SK-N-SH treated with all-trans-retinoic acid at 6 μM for 48 hours (cell line): Measurements from ENCODE around the gene ZNF765.

Experiments used
- ATAC-seq: fragments of 200-7000 bp; cut with Tn5 transposase; 3 replicates; pipeline ENCODE4 v1.9.1; 2020; ENCODE audit warnings: mild to moderate bottlenecking, moderate library complexity
- ARNTL ChIP-seq: fragments of 450-650 bp; formaldehyde crosslinking; IDR thresholded peaks from 2 replicates; pipeline ENCODE4 v1.5.0; 2020; ENCODE audit warnings: low read depth, mild to moderate bottlenecking, moderate library complexity, borderline replicate concordance
- BACH2 ChIP-seq: fragments of 250-450 bp; sonication (Bioruptor Pico); IDR thresholded peaks from 2 replicates; pipeline ENCODE4 v1.9.0; 2021; ENCODE audit warnings: mild to moderate bottlenecking, borderline replicate concordance
- CREB5 ChIP-seq: fragments of 250-450 bp; sonication (Bioruptor Pico); IDR thresholded peaks from 2 replicates; pipeline ENCODE4 v1.5.1; 2020; ENCODE audit warnings: low read depth, mild to moderate bottlenecking, moderate library complexity
- CSDC2 ChIP-seq: fragments of 250-450 bp; sonication (Bioruptor Pico); IDR thresholded peaks from 2 replicates; pipeline ENCODE4 v1.5.0; 2020; ENCODE audit warnings: mild to moderate bottlenecking, moderate library complexity
- CSRNP3 ChIP-seq: fragments of 250-450 bp; sonication (Bioruptor Pico); IDR thresholded peaks from 2 replicates; pipeline ENCODE4 v1.5.1; 2021; ENCODE audit warnings: mild to moderate bottlenecking, moderate library complexity
- ESRRG ChIP-seq: fragments of 250-450 bp; sonication (Bioruptor Pico); IDR thresholded peaks from 2 replicates; pipeline ENCODE4 v1.6.1; 2021; ENCODE audit warnings: mild to moderate bottlenecking
- GLIS3 ChIP-seq: fragments of 250-450 bp; sonication (Bioruptor Pico); IDR thresholded peaks from 2 replicates; pipeline ENCODE4 v1.5.0; 2020; ENCODE audit warnings: mild to moderate bottlenecking, moderate library complexity
- ISL1 ChIP-seq: fragments of 250-450 bp; sonication (Bioruptor Pico); IDR thresholded peaks from 2 replicates; pipeline ENCODE4 v2.1.2; 2022; ENCODE audit warnings: mild to moderate bottlenecking, moderate library complexity
- OSR1 ChIP-seq: fragments of 250-450 bp; sonication (Bioruptor Pico); IDR thresholded peaks from 2 replicates; pipeline ENCODE4 v1.8.0; 2022; ENCODE audit warnings: moderate library complexity, mild to moderate bottlenecking, inconsistent platforms
- PPARA ChIP-seq: fragments of 250-450 bp; sonication (Bioruptor Pico); IDR thresholded peaks from 2 replicates; pipeline ENCODE4 v1.5.0; 2020; ENCODE audit warnings: mild to moderate bottlenecking, borderline replicate concordance
- RARB ChIP-seq: fragments of 250-450 bp; sonication (Bioruptor Pico); IDR thresholded peaks from 2 replicates; pipeline ENCODE4 v1.8.0; 2021; ENCODE audit warnings: mild to moderate bottlenecking, moderate library complexity
- SNAI2 ChIP-seq: fragments of 250-450 bp; sonication (Bioruptor Pico); IDR thresholded peaks from 2 replicates; pipeline ENCODE4 v1.5.0; 2020; ENCODE audit warnings: mild to moderate bottlenecking, moderate library complexity
- TCF4 ChIP-seq: fragments of 250-450 bp; sonication (Bioruptor Pico); IDR thresholded peaks from 2 replicates; pipeline ENCODE4 v1.8.0; 2021; ENCODE audit warnings: mild to moderate bottlenecking, moderate library complexity, borderline replicate concordance
- TOX ChIP-seq: fragments of 250-450 bp; sonication (Bioruptor Pico); IDR thresholded peaks from 2 replicates; pipeline ENCODE4 v1.8.0; 2021; ENCODE audit warnings: mild to moderate bottlenecking, moderate library complexity, borderline replicate concordance
- ZC3H10 ChIP-seq: fragments of 250-450 bp; sonication (Bioruptor Pico); IDR thresholded peaks from 2 replicates; pipeline ENCODE4 v1.5.1; 2021; ENCODE audit warnings: mild to moderate bottlenecking, moderate library complexity
- ZFP3 ChIP-seq: fragments of 250-450 bp; sonication (Bioruptor Pico); IDR thresholded peaks from 2 replicates; pipeline ENCODE4 v1.5.0; 2020; ENCODE audit warnings: mild to moderate bottlenecking, moderate library complexity
- ZFP30 ChIP-seq: fragments of 450-650 bp; formaldehyde crosslinking; IDR thresholded peaks from 2 replicates; pipeline ENCODE4 v1.5.0; 2022; ENCODE audit warnings: mild to moderate bottlenecking, moderate library complexity
- ZNF565 ChIP-seq: fragments of 450-650 bp; formaldehyde crosslinking; conservative IDR thresholded peaks from 2 replicates; pipeline ENCODE4 v1.5.0; 2020; ENCODE audit warnings: low read depth, mild to moderate bottlenecking, moderate library complexity
- ZNF70 ChIP-seq: fragments of 450-650 bp; formaldehyde crosslinking; IDR thresholded peaks from 2 replicates; pipeline ENCODE4 v1.5.0; 2020; ENCODE audit warnings: mild to moderate bottlenecking, moderate library complexity
- ZNF8 ChIP-seq: fragments of 450-650 bp; formaldehyde crosslinking; IDR thresholded peaks from 2 replicates; pipeline ENCODE4 v1.5.0; 2020; ENCODE audit warnings: mild to moderate bottlenecking, moderate library complexity
- TF ChIP-seq, protein P1 (sequence below): fragments of 250-450 bp; sonication (Bioruptor Pico); IDR thresholded peaks from 2 replicates; pipeline ENCODE4 v1.8.0; 2020; ENCODE audit warnings: mild to moderate bottlenecking, moderate library complexity, borderline replicate concordance
- TF ChIP-seq, protein P2 (sequence below): fragments of 250-450 bp; sonication (Bioruptor Pico); IDR thresholded peaks from 2 replicates; pipeline ENCODE4 v1.8.0; 2021; ENCODE audit warnings: low read depth, mild to moderate bottlenecking, moderate library complexity, borderline replicate concordance
- TF ChIP-seq, protein P3 (sequence below): fragments of 250-450 bp; sonication (Bioruptor Pico); IDR thresholded peaks from 2 replicates; pipeline ENCODE4 v1.5.0; 2020; ENCODE audit warnings: mild to moderate bottlenecking, moderate library complexity

The ZNF765 gene

GRCh38 chr19:53372196-53372595 lies 22.8 kb upstream of the ZNF765 start (continued):
- TF ChIP-seq CSRNP3 (CRISPR knock-in tag): no peak
- TF ChIP-seq ZFP3 (CRISPR knock-in tag): no peak
- no peak for TF ChIP-seq OSR1 (CRISPR knock-in tag)
- no peak for TF ChIP-seq ARNTL
- TF ChIP-seq BACH2 (CRISPR knock-in tag): no peak
- TF ChIP-seq ZNF70 (CRISPR knock-in tag): no peak
- no peak for TF ChIP-seq TCF4
- TF ChIP-seq ZNF565: no peak
- TF ChIP-seq SNAI2 (CRISPR knock-in tag): no peak

DNA sequence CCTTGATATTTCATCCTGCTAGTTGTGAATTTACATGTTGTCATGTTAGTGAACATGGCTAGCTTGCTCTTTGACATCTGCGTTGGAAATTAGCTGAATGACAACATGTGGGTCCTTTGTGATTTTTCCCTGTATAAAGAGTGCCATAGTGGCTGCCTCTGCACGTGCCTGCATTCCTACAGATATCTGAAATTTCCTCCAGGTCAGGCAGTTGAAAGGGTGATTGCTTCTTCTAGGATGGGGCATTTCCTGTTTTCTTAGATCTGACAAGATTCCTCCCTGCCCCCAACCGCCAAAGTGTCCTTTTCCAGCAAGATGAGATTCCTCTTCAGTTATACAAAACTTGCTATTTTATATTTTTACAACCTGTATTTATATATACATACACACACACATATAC lies 20.7 kb upstream of the ZNF765 start:
- TF ChIP-seq ZFP30 (CRISPR knock-in tag): no peak
- no peak for TF ChIP-seq ZC3H10
- no peak for TF ChIP-seq SNAI2 (CRISPR knock-in tag)
- no peak for TF ChIP-seq ZFP3 (CRISPR knock-in tag)
- TF ChIP-seq, protein P1, sequence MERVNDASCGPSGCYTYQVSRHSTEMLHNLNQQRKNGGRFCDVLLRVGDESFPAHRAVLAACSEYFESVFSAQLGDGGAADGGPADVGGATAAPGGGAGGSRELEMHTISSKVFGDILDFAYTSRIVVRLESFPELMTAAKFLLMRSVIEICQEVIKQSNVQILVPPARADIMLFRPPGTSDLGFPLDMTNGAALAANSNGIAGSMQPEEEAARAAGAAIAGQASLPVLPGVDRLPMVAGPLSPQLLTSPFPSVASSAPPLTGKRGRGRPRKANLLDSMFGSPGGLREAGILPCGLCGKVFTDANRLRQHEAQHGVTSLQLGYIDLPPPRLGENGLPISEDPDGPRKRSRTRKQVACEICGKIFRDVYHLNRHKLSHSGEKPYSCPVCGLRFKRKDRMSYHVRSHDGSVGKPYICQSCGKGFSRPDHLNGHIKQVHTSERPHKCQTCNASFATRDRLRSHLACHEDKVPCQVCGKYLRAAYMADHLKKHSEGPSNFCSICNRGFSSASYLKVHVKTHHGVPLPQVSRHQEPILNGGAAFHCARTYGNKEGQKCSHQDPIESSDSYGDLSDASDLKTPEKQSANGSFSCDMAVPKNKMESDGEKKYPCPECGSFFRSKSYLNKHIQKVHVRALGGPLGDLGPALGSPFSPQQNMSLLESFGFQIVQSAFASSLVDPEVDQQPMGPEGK (CRISPR knock-in tag): no peak
- no peak for TF ChIP-seq RARB (CRISPR knock-in tag)
- no peak for TF ChIP-seq ZNF565
- TF ChIP-seq TOX (CRISPR knock-in tag): no peak
- TF ChIP-seq ZNF8 (CRISPR knock-in tag): no peak
- TF ChIP-seq GLIS3 (CRISPR knock-in tag): no peak
- TF ChIP-seq BACH2 (CRISPR knock-in tag): no peak
- TF ChIP-seq CSDC2 (CRISPR knock-in tag): no peak
- TF ChIP-seq, protein P2, sequence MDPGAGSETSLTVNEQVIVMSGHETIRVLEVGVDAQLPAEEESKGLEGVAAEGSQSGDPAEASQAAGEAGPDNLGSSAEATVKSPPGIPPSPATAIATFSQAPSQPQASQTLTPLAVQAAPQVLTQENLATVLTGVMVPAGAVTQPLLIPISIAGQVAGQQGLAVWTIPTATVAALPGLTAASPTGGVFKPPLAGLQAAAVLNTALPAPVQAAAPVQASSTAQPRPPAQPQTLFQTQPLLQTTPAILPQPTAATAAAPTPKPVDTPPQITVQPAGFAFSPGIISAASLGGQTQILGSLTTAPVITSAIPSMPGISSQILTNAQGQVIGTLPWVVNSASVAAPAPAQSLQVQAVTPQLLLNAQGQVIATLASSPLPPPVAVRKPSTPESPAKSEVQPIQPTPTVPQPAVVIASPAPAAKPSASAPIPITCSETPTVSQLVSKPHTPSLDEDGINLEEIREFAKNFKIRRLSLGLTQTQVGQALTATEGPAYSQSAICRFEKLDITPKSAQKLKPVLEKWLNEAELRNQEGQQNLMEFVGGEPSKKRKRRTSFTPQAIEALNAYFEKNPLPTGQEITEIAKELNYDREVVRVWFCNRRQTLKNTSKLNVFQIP (CRISPR knock-in tag): no peak
- TF ChIP-seq TCF4: no peak
- ATAC-seq: no peak

DNA sequence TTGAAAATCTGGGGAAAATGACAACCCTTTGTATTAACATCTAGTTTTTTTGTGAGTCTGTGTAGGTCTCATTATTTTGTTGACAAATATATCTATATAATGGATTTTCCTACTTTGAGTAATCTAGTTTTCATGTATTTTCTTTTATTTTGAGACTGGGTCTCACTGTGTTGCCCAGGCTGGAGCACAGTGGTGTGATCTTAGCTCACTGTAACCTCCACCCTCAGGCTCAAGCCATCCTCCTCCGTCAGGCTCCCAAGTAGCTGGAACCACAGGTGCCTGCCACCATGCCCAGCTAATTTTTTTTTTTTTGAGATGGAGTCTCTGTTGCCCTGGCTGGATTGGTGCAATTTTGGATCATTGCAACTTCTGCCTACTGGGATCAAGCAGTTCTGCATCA lies 20.2 kb upstream of the ZNF765 start:
- ATAC-seq: no peak
- TF ChIP-seq TOX (CRISPR knock-in tag) (no peak), ZFP3 (CRISPR knock-in tag) (no peak), ESRRG (CRISPR knock-in tag) (no peak), SNAI2 (CRISPR knock-in tag) (no peak), CSDC2 (CRISPR knock-in tag) (no peak), OSR1 (CRISPR knock-in tag) (no peak), ZNF70 (CRISPR knock-in tag) (no peak), BACH2 (CRISPR knock-in tag) (no peak), RARB (CRISPR knock-in tag) (no peak), ZFP30 (CRISPR knock-in tag) (no peak), ZNF8 (CRISPR knock-in tag) (no peak), CSRNP3 (CRISPR knock-in tag) (no peak), PPARA (CRISPR knock-in tag) (no peak), ARNTL (no peak), ISL1 (CRISPR knock-in tag) (no peak), CREB5 (CRISPR knock-in tag) (no peak), GLIS3 (CRISPR knock-in tag) (no peak)
- TF ChIP-seq, protein P3, sequence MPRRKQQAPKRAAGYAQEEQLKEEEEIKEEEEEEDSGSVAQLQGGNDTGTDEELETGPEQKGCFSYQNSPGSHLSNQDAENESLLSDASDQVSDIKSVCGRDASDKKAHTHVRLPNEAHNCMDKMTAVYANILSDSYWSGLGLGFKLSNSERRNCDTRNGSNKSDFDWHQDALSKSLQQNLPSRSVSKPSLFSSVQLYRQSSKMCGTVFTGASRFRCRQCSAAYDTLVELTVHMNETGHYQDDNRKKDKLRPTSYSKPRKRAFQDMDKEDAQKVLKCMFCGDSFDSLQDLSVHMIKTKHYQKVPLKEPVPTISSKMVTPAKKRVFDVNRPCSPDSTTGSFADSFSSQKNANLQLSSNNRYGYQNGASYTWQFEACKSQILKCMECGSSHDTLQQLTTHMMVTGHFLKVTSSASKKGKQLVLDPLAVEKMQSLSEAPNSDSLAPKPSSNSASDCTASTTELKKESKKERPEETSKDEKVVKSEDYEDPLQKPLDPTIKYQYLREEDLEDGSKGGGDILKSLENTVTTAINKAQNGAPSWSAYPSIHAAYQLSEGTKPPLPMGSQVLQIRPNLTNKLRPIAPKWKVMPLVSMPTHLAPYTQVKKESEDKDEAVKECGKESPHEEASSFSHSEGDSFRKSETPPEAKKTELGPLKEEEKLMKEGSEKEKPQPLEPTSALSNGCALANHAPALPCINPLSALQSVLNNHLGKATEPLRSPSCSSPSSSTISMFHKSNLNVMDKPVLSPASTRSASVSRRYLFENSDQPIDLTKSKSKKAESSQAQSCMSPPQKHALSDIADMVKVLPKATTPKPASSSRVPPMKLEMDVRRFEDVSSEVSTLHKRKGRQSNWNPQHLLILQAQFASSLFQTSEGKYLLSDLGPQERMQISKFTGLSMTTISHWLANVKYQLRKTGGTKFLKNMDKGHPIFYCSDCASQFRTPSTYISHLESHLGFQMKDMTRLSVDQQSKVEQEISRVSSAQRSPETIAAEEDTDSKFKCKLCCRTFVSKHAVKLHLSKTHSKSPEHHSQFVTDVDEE (CRISPR knock-in tag): no peak
- TF ChIP-seq, protein P1 (CRISPR knock-in tag): no peak
- TF ChIP-seq, protein P2 (CRISPR knock-in tag): no peak
